Gastroesophageal sphincter (tissue), 3 donors: ENCODE results near the gene MAGEC3.

Experiments used
- POLR2A ChIP-seq, 2 donors: fragments of 450-650 bp; IDR thresholded peaks; one replicate each; pipeline ENCODE4 v1.6.1; 2017; ENCODE audit warnings: antibody characterized with exemption in 2 of 2, mild to moderate bottlenecking in 2 of 2, moderate library complexity in 1 of 2
- TF ChIP-seq, protein P1 (sequence below), 4 experiments: fragments of 200-600 bp in 2 of 4; fragments of 450-650 bp in 2 of 4; sonication (generic) in 1 of 4; IDR thresholded peaks; one replicate each; pipeline ENCODE4 v1.5.1; 2017 to 2019; ENCODE audit warnings: antibody characterized with exemption in 4 of 4, mild to moderate bottlenecking in 2 of 4, moderate library complexity in 2 of 4

DNA sequence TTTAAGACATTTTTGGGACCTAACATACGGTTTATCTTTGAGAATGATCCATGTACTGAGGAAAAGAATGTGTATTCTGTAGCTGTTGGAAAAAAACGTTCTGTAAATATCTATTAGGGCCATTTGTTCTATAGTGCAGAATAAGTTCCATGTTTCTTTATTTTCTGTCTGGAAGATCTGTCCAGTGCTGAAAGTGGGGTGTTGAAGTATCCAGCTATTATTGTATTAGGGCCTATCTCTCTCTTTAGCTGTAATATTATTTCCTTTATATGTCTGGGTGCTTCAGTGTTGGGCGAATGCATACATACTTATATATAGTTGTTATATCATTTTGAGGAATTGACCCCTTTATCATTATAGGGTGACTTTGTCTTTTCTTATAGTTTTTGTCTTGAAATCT is 90.3 kb downstream of the MAGEC3 start:
- TF ChIP-seq, protein P1, sequence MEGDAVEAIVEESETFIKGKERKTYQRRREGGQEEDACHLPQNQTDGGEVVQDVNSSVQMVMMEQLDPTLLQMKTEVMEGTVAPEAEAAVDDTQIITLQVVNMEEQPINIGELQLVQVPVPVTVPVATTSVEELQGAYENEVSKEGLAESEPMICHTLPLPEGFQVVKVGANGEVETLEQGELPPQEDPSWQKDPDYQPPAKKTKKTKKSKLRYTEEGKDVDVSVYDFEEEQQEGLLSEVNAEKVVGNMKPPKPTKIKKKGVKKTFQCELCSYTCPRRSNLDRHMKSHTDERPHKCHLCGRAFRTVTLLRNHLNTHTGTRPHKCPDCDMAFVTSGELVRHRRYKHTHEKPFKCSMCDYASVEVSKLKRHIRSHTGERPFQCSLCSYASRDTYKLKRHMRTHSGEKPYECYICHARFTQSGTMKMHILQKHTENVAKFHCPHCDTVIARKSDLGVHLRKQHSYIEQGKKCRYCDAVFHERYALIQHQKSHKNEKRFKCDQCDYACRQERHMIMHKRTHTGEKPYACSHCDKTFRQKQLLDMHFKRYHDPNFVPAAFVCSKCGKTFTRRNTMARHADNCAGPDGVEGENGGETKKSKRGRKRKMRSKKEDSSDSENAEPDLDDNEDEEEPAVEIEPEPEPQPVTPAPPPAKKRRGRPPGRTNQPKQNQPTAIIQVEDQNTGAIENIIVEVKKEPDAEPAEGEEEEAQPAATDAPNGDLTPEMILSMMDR (IDR thresholded peaks at IDR 0.05) = no peak
- TF ChIP-seq POLR2A (IDR thresholded peaks at IDR 0.05) = no peak
